HG03460 (cell line): ENCODE measurements around the gene TMF1.
A peak's percentile ranks its signal among the peaks of the same experiment; 100 is the strongest.

ENCODE experiments used
- ATAC-seq: cut with Tn5 transposase; IDR thresholded peaks from one replicate; pipeline ENCODE4 v1.9.1; 2021; ENCODE audit not compliant: unreplicated experiment

Gene TMF1

GRCh38 chr3:68984011-68984530, 68.1 kb downstream of the TMF1 start:
- ATAC-seq, result no peak

- no peak for ATAC-seq
Observed at GRCh38 chr3:68977486-68978167, 74.5 kb downstream of the TMF1 start.

GRCh38 chr3:68974711-68975110, 77.4 kb downstream of the TMF1 start:
- ATAC-seq, result no peak

GRCh38 chr3:68973639-68974038, 78.5 kb downstream of the TMF1 start:
- ATAC-seq, result no peak

GRCh38 chr3:68972358-68972979, 79.7 kb downstream of the TMF1 start:
- ATAC-seq, result peak; percentile 83
